ENCODE results near the gene CINP. TPM values are rescaled to one million over a fixed set of nuclear protein-coding genes. Genes with fewer than 3 reads are reported as not detected.

CINP gene
- polyA plus RNA-seq, result 10 to 100 TPM; 36.9 to 46.3 (median 41.6) TPM

DNA sequence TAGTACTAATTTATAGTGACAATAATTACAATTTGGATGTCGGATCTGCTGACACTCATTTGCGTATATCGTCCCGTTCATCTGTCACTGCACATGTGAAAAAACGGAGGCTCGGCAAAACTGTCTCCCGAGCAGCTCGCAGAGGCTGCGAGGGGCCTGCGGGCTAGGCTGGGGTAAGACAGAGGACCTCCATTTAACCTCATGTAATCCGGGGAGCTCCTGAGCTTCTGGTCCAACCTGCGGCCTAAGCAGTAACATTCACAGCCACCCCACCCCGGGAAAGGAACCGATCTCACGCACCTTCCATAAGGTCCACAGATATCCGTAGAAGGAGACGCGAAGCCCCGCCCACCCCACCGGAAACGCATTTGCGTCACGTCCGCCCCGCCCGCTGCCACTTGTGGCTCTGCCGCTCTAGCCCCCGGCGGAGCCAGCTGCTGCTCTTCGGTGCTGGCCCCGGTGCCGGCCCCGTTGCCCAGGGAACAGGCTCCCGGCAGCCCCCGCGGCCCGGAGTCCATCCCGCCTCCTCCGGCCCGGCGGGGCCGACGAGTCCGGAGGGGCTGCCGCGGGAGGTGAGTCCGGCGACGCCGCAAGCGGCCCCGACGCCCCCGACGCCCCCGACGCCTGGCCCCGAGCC lies at the start of gene CINP, which contains the start of gene TECPR2:
CINP (minus strand) TSS at position 346 of the 637 bp plus-strand sequence; CDS start at position 307, 39 bp downstream.
TECPR2 (plus strand) TSS at position 397 of the 637 bp plus-strand sequence. CDS start 13,781 bp downstream, outside the sequence.
- WGBS, 3 donors, result 0 to 1% (median 0%) methylated on average over 42 to 58 of the region's 58 CpGs

DNA sequence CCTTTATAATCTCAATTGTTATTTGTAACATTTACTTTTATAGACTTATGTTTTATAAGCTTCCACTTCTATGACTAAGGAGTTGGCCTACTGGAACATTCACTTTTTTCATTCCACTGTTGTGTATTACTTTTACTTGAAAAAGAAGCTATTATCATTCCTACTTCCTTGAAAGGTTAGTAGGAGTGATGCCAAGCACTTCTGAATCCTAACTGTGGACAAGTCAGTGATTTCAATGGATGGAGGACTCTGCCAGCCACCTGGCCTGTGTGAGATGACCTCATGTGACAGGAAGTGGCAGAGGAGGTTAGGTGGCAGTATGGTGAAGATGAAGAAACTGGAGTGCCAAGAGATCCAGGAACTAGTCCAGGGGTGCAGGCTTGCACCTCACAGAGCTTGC lies 46.0 kb upstream of the CINP start:
- no peak overlapping the region for H3K27ac ChIP-seq (ENCODE audit: low read depth, low read length)

More for the DNA sequence above, at the start of gene CINP, which contains the start of gene TECPR2:
- H3K27ac ChIP-seq (ENCODE audit: low read depth, low read length), result peak within 1 kb of the TSS; percentile 17

DNA sequence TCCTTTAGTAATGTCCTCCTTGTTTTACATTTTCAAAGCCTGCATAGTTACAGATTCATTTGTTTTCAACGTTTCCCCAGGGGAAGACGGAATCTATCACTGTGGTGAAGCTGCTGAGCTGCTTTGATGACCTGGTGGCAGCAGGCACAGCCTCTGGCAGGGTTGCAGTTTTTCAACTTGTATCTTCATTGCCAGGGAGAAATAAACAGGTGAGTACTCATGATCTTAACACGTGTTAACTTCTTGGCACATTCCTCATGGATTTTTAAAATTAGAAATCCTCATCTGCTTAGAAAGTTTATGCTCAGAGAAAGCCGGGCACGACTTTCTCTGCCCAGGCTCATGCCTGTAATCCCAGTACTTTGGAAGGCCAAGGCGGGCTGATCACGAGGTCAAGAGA lies 44.6 kb upstream of the CINP start:
- H3K27ac ChIP-seq (ENCODE audit: low read depth, low read length), result no peak overlapping the region
- 86 to 96% (median 92%) methylated on average over 7 of the region's 7 CpGs for WGBS, 3 donors

DNA sequence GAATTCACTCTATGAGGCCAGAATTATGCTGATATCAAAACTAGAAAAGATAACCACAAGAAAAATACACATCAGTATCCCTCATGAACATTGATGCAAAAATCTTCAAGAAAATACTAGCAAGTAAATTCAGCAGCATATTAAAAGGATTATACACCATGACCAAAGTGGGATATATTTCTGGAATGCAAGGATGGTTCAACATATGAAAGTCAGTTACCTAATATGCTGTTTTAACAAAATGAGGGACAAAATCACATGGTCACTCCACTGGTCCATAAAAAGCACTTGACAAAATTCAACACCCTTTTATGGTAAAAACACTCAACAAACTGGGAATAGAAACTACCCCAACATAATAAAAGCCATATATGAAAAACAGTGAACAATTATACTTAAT lies 40.3 kb upstream of the CINP start:
- no peak overlapping the region for H3K27ac ChIP-seq (ENCODE audit: low read depth, low read length)

DNA sequence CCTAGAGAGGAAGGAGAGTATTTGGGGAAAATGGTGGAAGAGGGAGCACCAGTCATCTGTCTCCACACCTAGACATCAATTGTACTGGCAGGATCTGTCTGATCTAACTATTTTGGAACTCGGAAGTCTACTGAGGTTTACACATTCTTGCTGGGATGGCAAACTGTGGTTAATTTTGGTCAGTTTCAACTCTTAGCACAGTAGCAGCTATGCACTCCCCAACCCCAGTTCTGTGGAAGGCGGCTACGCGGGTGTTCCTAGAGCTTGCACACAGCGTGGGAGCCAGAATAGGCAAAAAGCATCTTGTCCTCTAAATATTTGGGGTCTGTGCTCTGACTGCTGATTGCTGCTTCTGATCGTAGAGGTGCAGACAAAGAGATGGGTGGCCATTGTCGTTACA lies 33.8 kb upstream of the CINP start:
- no peak overlapping the region for H3K27ac ChIP-seq (ENCODE audit: low read depth, low read length)
- WGBS, 3 donors, result 91 to 98% (median 98%) methylated on average over 7 of the region's 7 CpGs

DNA sequence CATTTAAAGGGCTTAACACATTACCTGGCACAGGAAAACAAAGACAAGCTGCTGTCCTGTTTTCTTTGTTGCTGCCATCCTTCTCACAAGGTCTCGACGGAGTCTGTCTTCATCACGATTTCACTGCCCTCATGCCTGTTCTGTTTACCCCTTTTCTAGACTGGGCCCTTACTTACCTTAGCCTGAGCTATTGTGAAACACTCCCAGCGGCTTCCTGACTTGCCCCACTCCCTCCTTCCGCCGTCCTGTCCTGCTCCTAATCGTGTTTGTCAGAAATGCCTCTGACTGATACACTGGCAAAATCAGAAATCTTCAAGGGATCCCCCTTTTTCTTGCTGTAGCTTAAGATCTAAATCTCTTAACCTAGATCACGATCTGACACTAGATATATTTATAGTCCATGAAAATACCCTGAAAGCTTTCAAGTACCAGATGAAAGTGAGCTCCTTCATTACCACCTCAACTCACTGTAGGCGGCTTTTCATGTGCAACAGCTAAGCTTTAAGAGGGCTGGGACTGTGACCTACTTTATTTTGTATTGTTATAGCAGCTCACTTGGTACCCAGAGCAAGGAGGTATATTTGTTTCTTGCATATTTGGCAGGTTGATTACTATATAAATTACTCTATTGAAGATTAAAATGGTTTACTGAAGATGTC lies 32.2 kb upstream of the CINP start:
- WGBS, 3 donors, result 47 to 68% (median 55%) methylated on average over 9 of the region's 9 CpGs
- H3K27ac ChIP-seq (ENCODE audit: low read depth, low read length), result no peak overlapping the region

DNA sequence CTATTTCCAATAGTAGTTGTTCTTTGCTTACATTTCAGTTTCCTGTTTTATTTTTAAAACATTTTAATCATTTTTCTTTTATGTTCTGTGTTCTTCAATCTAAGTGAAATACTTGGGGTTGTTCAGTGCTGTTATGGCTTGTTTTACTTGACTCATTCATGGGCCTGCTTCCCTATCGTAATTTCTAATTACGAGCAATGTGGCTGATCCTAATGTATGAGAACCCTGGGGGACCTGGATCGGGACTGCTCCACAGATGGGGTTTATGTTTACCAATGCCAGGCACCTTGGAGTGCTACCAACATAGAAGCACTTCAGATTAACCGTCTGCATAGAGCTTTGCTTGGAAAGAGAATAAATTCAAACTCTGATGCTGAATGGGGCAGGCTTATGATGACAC lies 29.8 kb upstream of the CINP start:
- 53 to 81% (median 71%) methylated on average over 4 of the region's 4 CpGs for WGBS, 3 donors

DNA sequence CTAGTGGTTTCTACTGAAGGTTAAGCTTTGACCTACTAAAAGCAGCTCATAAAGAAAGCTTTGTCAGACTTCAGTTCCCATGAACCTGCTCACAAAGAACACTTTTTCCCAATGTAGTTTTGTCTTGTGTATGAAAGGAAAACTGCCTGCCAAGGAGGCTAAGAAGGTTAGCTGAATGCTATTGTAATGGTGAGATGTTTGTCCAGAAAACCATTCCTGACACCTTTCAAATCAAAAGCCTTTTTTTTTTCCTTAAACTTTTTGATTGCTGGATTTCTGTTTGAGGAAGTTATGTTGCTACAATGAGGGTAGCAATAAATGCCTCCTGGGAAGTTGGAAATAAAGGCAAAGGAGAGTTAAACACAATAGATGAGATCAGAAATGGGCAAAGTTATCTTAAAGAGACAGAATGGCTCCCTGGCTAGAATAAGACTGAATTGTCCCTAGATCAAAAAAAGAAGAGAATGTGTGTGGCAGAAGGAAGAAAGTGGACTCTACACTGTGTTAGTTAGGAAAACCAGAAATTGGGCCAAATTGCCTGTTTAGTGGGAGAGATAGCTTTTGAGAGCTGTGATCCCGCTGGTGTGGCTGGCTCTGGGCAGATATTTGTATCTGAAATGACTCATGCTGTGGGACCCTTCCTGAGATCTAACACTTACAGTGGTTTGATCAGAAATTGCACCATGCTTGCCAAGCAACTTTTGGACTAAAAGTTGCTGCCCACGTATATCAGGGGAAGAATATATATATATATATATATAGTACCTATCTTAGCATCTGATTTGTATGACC lies 27.6 kb upstream of the CINP start:
- no peak overlapping the region for H3K27ac ChIP-seq (ENCODE audit: low read depth, low read length)
- 34 to 67% (median 46%) methylated on average over 2 of the region's 2 CpGs for WGBS, 3 donors

More for the DNA sequence above, 29.8 kb upstream of the CINP start:
- no peak overlapping the region for H3K27ac ChIP-seq (ENCODE audit: low read depth, low read length)

DNA sequence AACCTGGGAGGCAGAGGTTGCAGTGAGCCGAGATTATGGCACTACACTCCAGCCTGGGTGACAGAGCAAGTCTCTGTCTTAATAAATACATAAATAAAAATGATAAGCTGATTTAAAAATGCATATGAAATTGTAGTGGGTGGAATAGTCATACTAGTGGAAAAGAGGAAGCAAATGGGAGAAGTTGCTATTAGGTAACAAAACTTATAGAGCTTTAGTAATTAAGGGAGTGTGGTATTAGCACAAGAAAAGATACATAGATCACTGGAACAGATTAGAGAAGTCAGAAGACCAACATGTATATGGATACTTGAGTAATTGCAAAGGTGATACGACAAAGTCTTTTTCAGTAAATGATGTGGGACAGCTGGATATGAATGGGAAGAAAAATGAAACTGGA lies 26.6 kb upstream of the CINP start:
- no peak overlapping the region for H3K27ac ChIP-seq (ENCODE audit: low read depth, low read length)
- 75 to 95% (median 79%) methylated on average over 2 of the region's 2 CpGs for WGBS, 3 donors

DNA sequence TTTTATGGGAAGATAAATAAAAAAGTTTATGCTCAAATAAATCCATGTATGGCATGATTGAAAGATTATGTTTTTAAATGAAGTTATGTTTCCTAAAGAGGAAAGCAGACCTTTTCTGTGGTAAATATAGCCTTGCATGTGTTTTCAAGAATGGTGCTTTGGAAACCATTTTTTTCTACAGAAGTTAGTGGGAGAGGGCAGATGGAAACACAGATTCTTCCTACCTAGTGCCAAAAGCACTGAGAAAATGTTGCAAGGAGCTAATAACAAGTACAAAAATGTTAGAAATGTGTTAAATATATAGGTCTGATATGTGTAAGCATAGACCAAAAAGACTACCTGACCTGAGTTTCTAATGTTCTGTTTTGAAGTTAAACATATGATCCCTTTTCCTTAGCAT lies 24.4 kb upstream of the CINP start:
- H3K27ac ChIP-seq (ENCODE audit: low read depth, low read length), result no peak overlapping the region

DNA sequence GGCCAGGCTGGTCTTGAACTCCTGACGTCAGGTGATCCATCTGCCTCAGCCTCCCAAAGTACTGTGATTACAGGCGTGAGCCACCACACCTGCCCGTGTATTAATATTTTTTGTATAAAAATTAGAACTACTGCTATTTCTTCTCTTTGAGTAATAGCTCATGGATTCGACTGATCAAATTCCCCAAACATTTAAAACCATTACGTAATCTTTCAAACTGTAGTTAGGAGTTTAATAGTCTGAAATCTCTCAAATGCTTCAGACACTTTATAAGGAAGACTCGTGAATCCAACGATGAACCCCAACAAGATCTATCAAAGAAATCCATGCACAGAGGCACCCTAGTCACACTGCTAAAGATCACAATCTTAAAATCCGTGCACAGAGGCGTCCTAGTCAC lies 16.1 kb upstream of the CINP start:
- no peak overlapping the region for H3K27ac ChIP-seq (ENCODE audit: low read depth, low read length)
- WGBS, 3 donors, result 94 to 95% (median 95%) methylated on average over 9 of the region's 9 CpGs

DNA sequence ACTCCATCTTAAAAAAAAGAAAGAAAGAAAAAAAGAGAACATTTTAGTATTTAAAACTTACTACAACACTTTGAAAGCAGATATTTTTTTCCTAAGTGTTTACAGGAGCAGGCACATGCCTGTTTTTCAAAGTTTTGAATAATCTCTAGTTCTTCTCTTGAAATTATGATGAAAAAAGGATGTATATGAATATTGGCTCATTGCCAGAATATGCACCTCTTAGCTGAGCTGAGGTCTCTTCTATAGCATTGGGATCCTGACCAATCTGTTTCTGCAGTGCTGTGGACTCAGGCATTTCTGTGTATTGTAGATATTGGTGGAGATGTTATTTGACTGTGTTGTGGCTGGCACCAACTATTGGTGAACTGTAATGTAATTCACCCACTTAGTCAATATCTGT lies 15.0 kb upstream of the CINP start:
- no peak overlapping the region for H3K27ac ChIP-seq (ENCODE audit: low read depth, low read length)

DNA sequence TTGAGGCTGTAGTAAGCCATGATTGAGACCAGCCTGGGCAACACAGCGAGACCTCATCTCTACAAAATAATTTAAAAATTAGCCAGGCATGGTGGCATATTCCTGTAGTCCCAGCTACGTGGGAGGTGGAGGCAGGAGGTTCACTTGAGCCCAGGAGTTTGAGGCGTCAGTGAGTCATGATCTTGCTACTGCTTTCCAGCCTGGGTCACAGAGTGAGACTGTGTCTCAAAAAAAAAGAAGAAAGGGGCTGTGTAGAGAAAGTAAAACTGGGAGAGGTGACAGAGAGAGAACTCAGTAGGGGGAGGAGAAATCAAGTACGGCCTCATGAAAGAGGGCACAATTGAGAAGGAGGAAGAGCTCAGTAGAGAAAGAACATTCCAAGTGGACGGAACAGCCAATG lies 12.4 kb upstream of the CINP start:
- 95 to 100% (median 97%) methylated on average over 5 of the region's 5 CpGs for WGBS, 3 donors

DNA sequence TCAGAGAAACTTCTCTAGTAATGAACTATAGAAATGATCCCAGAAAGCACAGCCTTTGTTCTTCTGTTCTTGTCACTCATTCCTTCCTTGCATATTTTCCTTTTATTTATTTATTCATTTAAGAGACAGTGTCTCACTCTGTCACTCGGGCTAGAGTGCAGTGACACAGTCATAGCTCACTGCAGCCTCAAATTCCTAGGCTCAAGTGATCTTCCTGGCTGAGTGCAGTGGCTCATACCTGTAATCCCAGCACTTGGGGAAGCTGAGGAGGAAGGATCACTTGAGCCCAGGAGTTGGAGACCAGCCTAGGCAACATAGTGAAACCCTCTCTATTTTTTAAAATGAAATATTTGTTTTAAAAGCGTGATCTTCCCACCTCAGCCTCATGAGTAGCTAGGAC lies 11.6 kb upstream of the CINP start:
- no peak overlapping the region for H3K27ac ChIP-seq (ENCODE audit: low read depth, low read length)
- WGBS, 3 donors, result 81 to 94% (median 89%) methylated on average over 2 of the region's 2 CpGs

More for the DNA sequence above, 12.4 kb upstream of the CINP start:
- H3K27ac ChIP-seq (ENCODE audit: low read depth, low read length), result no peak overlapping the region

DNA sequence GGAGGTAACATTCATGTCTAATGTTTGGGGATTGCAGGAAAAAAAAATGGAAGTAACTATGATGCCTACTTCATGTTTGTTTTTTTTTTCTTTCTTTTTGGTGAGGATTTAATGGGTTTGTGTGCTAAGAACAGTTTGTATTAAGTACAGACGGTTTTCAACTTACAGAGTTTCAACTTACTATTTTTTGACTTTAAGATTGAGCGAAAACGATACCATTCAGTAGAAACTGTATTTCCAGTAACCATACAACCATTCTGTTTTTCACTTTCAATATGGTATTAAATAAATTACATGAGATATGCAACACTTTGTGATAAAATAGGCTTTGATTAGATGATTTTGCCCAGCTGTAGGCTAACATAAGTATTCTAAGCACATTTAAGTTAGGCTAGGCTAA lies 10.4 kb upstream of the CINP start:
- 87 to 91% (median 87%) methylated on average over 3 of the region's 3 CpGs for WGBS, 3 donors
- no peak overlapping the region for H3K27ac ChIP-seq (ENCODE audit: low read depth, low read length)

DNA sequence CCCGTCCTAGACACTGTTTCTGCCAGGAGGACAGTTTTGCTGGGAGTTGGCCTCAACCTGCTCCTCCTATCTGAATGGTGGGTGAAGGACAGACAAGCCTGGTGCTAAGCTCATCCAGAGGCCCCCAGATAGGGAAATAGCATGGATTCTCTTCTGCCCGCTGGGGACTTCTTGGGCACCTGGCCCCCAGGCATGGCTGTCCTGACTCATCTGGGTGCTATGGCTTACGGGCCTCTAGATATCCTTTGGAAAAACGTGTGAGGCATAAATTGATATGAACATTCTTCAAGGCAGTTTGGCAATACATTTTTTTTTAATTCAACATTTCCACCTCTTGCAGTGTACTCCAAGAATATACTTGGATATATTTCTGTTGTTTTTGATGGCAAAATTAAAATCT lies 8.7 kb upstream of the CINP start:
- 80 to 85% (median 85%) methylated on average over 4 of the region's 4 CpGs for WGBS, 3 donors
- no peak overlapping the region for H3K27ac ChIP-seq (ENCODE audit: low read depth, low read length)

DNA sequence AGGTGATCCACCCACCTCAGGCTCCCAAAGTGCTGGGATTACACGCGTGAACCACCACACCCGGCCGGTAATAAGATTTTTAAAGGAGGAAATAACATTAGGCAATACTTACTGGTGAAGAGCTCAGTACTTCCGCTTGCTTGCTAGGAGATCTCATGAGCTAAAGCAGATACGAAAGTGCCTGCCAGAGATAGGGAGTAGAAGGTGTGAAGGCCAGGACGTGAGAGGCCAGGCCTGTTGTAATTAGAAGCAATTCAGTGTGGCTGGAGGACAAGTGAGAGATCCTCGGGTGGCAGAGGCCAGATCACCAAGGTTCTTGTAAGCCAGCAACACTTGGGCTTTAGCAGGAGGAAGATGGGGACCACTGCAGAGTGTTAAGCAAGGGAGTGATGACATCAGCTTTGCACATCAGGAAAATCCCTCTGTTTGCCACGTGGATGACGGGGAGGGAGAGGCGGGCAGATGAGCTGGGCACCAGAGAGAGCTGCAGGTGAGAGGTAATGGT lies 7.7 kb upstream of the CINP start:
- WGBS, 3 donors, result 53 to 81% (median 60%) methylated on average over 11 of the region's 11 CpGs

DNA sequence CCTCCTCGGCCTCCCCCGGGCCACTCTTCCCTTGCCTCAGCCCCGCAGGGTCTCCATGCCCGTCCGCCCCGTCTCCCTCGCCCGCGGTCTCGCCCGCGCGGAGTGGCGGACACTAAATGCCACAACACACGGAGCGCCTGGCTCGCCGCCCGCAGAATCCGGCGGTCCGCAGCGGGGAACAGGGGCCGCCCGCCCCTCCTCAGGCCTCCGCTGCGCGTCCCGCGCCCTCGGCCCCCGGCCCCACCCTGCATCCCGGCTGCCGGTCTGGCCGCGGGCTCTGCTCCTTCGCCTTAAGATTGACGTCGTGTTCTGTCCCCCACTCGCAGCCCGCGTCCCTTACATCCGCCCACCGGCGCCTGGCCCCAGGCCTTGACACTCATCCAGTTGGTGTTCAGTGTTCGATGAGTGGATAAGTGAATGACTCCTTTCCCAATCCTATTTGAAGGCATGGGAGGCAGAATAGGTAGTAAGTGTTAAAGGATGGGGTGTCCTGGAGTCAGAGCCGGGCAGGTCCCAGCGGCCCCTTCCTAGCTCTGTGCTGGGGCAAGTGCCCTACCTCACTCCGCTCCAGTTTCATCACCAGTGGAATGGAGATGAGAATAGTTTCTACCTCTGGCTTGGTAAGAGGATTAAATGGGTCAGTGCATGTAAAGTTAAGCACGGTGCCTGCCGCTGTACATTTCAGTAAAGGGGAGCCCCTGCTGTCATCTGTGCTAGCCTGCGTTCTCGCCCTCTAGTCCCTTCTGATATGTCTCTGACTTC lies 673 bp upstream of the CINP start:
- 3 to 4% (median 3%) methylated on average over 39 to 53 of the region's 53 CpGs for WGBS, 3 donors

More for the DNA sequence above, 7.7 kb upstream of the CINP start:
- H3K27ac ChIP-seq (ENCODE audit: low read depth, low read length), result peak overlapping the region; percentile 60

DNA sequence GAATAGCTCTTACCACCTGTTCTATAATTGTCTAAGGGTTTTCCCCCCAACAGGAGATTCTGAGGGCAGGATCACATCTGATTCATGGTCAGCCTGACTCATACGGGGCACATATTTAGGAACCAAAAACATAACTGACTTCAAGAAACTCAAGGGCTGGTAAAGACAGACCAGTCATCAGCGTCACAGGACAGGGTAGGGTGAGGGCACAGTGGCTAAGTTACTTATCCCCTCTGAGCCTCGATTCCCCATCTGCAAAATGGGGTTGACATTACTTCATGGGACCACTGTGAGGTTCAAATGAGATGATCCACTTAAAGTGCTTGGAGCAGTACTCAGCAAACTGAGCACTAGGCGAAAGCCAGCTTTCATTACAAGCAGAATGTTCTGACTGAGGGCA lies 606 bp downstream of the CINP start:
- WGBS, 3 donors, result 24 to 27% (median 26%) methylated on average over 4 of the region's 4 CpGs
- no peak overlapping the region for H3K27ac ChIP-seq (ENCODE audit: low read depth, low read length)

More for the DNA sequence above, 673 bp upstream of the CINP start:
- H3K27ac ChIP-seq (ENCODE audit: low read depth, low read length), result peak overlapping the region; percentile 17
